HG03103 (cell line): ENCODE data around the gene OR1F1.
"Not testable (repeated sequence)": the region's sequence is repeated elsewhere in the genome, so short reads cannot be mapped to it uniquely, and the experiment has no call there.

Experiments
- ATAC-seq: cut with Tn5 transposase; IDR thresholded peaks from one replicate; pipeline ENCODE4 v1.9.1; 2021; ENCODE audit warnings: low read depth; ENCODE audit not compliant: unreplicated experiment

OR1F1 gene

DNA sequence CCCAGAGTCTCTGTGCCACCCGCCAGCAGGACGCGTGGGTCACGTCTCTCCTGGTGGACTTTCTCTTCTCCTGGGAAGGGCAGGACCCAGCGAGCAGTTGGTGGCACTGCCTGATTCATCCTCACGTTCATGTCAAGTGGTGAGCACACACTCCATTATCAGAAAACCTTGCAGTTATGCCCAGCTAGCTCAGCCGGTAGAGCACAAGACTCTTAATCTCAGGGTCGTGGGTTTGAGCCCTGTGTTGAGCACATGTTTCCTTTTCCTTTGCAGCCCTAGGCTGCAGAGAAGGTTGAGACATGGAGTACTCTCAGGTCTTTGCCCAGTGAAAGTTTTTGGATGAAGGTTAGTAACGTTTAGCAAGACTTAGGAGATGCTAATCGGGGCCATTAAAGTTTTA lies 8.0 kb downstream of the OR1F1 start:
- no peak for ATAC-seq

DNA sequence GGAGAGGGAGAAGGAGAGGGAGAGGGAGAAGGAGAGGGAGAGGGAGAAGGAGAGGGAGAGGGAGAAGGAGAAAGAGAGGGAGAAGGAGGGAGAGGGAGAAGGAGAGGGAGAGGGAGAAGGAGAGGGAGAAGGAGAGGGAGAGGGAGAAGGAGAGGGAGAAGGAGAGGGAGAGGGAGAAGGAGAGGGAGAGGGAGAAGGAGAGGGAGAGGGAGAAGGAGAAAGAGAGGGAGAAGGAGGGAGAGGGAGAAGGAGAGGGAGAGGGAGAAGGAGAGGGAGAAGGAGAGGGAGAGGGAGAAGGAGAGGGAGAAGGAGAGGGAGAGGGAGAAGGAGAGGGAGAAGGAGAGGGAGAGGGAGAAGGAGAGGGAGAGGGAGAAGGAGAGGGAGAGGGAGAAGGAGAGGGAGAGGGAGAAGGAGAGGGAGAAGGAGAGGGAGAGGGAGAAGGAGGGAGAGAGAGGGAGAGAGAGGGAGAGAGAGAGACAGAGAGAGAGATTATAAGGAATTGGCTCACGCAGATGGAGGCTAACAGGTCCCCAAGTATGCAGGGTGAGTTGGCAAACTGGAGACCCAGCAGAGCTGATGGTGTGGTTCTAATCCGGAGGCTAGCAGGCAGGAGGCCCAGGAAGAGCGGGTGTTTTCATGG lies 9.8 kb downstream of the OR1F1 start:
- ATAC-seq = not testable (repeated sequence)

DNA sequence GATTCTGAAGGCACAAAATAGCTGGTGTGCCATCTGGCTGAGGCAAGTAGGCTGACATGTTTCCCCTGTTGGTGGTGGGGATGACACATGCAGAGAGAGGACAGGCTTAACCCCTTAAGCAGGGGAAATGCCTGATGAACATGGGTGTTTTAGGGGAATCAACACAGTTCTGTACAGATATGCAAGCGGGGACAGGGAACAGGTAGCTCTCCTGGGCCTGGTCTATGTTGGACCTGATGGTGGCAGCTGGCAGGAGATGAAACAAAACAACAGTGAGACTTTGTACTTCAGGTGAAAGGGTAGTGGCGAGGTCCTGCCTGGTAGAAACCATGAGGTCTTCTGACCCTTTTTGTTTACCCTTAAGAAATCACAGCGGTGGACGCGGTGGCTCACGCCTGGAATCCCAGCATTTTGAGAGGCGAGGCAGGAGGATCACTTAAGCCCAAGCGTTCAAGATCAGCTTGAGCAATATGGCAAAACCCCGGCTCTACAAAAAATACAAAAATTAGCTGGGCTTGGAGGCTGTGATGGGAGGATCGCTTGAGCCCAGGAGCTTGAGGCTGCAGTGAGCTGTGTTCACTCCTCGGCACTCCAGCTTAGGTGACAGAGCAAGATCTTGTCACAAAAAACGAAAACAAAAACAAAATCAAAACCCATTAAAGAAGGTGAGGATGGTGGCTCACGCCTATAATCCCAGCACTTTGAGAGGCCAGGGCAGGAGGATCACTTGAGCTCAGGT lies 10.5 kb downstream of the OR1F1 start:
- no peak for ATAC-seq

DNA sequence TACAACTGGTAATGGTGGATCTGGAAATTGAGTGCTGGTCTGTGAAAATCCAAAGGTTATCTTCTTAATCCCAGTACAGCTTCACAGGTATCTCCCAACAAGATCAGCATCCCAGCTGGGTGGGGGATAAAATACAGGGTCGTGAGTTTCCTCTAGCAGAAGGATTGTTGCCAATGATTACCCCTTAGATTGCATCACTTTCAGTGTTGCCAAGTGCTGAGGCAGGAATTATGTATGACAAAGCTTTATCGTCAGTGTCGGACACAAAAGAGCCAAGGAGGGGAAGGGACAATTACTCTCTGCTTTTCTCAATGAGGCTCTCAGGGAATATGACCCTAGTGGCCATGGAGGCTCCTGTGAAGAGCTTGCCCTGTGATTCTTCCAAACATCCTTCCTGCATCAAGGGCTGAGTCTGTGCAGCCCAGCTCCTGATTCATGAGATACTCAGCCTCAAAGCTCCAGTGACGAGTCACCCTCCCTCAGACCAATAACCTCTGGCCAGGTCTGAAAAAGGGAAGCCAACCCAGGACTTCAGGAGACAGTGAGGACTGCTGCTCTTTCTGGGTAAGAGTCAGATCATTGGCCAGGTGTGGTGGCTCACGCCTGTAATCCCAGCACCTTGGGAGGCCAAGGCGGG lies 15.0 kb downstream of the OR1F1 start:
- ATAC-seq = no peak

DNA sequence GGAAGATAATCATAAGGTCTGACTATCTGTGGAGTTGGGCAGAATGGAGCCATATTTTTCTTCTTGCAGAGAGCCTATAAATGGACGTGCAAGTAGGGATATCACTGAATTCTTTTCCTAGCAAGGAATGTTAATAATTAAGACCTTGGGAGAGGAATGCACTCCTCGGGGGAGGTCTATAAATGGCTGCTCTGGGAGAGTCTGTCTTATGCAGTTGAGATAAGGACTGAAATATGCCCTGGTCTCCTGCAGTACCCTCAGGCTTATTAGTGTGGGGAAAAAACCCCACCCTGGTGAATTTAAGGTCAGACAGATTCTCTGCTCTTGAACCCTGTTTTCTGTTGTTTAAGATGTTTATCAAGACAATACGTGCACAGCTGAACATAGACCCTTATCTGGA lies 17.9 kb downstream of the OR1F1 start:
- ATAC-seq = not testable (repeated sequence)

DNA sequence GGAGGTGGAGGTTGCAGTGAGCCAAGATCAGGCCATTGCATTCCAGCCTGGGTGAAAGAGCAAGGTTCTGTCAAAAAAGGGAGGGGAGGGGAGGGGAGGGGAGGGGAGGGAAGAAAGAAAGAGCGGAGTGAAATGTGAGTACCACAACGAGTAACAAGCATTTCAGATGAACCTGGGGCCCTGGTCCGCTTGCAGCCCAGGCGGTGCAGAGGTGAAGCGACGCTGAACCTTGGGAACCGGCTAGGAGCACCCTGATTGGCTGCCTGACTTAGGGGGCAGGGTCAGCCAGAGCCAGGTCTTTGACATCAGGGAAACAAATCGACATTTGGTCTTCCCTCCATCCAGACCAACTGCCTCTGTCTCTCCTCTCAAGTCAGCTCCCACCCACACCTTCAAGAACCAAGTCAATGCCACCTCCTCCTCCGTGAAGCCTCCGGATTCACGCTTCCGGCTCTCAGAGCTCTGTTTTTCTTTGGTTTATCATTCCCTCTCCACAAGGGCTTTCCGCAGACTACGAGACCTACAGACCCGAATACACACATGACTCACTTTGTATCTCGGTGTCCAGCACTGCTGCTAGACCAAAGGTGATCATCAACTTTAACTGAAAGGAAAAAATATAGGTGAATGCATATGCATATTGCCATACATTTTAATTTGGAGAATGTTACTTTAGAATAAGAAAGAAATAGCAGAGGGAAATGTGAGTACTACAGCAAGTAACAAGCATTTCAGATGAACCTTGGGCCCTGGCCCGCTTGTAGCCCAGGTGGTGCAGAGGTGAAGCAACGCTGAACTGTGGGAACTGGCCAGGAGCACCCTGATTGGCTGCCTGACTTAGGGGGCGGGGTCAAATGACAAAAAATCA lies 19.3 kb downstream of the OR1F1 start:
- ATAC-seq = no peak

DNA sequence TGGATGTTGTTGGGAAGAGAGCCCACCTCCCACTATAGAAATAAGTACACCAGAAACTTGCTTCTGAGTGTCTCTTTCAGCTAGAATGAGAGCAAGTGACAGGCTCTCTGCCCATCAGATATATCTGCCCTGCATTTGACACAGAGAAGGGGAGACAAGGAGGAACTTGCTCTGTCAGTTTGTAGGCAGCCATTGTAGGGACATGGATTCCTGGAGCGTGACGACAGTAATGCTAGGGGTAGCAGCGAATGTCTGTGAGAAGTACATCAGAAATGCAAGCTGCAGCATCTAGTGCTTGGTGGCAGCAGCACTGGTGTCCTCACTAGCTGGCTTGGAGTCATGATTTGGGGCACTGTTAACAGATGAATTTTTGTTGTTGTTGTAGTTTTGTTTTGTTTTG lies 24.0 kb downstream of the OR1F1 start:
- no peak for ATAC-seq

DNA sequence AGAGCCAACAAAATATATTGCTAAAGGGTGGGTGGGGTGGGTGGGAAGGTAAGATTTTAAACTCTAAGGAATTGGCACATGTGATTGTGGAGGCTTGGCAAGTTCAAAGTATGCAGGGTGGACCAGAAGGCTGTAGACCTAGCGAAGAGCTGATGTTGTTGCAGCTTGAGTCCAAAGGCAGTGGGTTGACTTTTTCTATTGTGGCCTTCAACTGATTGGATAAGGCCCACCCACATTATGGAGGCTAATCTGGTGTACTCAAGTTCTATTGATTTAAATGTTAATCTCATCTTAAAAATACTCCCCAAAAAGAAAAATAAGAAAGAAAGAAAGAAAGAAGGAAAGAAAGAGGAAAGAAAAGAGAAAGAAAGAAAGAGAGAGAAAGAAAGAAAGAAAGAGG lies 24.6 kb downstream of the OR1F1 start:
- no peak for ATAC-seq

DNA sequence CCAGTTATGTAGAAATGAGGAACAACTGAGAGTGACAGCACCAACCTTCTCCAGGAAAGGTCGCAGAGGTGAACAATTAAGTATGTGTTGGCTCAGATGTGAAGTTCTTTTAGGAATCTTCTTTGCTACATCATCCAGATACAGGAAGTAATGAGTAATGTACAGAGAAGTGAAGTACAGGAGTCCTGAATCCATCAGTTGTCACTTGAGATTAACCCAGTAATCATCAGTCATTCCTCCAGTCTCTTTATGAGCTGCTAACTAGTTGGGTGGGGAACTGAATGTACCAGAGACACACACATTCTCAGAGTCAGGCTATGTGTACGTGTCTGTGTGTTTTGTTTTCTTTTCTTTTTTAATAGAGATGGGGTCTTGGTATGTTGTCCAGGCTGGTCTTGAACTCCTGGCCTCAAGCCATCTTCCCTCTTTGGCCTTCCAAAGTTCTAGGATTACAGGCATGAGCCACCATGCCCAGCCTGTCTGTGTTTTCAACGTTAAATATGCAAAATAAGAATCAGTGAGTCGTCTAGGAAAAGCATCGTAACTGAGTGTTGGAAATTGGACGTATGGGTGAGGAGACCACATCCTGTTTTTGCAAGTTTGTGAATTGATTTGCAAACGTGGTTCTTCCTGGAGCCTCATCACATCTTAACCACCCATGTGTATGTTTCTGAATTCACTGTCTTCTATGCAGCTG lies 27.0 kb downstream of the OR1F1 start:
- ATAC-seq = no peak

DNA sequence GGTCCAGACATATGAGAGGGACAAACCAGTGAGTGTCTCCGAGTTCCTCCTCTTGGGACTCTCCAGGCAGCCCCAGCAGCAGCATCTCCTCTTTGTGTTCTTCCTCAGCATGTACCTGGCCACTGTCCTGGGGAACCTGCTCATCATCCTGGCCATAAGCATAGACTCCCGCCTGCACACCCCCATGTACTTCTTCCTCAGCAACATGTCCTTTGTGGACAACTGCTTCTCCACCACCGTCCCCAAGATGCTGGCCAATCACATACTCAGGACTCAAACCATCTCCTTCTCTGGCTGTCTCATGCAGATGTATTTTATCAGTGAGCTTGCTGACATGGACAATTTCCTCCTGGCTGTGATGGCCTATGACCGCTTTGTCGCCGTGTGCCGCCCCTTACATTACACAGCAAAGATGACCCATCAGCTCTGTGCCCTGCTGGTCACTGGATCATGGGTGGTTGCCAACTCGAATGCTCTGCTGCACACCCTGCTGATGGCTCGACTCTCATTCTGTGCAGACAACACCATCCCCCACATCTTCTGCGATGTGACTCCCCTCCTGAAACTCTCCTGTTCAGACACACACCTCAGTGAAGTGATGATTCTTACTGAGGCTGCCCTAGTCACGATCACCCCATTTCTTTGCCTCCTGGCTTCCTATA lies 27.7 kb downstream of the OR1F1 start:
- no peak for ATAC-seq

DNA sequence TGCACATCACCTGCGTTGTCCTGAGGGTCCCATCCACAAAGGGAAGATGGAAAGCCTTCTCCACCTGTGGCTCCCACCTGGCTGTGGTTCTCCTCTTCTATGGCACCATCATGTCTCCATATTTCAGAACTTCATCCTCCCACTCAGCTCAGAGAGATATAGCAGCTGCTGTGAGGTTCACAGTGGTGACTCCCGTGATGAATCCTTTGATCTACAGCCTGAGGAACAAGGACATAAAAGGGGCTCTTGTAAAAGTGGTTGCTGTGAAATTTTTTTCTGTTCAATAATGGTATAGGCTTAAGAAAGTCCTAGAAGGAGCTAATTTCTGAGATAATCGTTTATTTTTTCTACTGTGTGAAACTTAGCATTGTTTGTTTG lies 28.2 kb downstream of the OR1F1 start:
- no peak for ATAC-seq

DNA sequence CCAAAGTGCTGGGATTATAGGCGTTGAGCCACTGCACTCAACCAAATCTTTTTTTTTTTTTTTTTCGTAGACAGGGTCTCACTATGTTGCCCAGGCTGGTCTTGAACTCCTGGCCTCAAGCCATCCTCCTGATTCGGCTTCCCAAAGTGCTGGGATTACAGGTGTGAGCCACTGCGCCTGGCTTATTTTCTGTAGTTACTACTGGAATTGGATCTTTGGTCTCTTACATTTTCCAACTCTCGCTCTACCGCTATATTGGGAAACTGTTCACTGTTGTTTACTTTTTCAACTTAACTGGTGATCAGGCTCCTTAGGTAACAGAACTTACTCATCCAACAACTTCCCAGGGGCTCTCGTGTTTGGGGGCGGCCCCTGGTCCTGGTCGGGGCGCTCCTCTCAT lies 32.8 kb downstream of the OR1F1 start:
- ATAC-seq = no peak

DNA sequence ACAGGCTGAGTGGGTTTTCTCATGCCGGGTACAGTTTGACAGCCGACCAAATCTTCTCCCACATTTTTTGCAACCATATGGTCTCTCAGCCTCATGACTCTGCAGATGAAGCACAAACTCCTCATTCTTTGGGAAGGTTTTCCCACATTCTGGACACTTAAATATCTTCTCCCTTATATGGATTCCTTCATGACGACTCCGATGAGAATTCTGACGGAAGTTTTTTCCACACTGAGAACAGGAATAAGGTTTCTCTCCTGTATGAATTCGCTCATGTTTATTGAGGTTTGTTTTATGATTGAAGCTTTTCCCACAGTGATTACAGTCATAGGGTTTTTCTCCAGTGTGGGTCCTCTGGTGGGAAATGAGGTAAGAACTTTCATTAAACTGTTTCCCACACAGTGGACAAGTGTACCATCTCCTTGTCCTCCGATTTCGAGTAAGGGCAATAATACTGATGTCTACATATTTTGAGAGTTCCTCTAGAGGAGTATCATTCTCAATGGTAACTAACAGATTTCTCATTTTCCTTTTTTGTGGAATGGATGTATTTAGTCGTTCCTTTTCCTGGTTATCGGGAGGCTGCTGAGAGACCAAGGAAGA lies 36.0 kb downstream of the OR1F1 start:
- ATAC-seq = no peak

DNA sequence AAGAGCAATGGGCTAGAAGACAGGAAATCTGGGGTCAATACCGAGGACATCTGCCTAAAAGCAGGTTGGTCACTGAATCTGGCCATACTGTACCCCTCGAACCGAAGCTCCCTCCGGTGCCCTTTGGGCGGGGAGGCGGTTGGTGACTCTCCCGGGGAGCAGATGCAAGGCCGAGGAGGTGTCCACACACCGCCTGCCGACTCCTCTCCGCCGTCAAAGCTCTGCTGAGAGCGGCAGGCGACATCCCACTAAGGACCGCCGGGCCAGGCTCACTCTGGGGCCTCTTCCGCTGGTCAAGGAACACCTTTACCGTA lies 46.5 kb downstream of the OR1F1 start:
- no peak for ATAC-seq

DNA sequence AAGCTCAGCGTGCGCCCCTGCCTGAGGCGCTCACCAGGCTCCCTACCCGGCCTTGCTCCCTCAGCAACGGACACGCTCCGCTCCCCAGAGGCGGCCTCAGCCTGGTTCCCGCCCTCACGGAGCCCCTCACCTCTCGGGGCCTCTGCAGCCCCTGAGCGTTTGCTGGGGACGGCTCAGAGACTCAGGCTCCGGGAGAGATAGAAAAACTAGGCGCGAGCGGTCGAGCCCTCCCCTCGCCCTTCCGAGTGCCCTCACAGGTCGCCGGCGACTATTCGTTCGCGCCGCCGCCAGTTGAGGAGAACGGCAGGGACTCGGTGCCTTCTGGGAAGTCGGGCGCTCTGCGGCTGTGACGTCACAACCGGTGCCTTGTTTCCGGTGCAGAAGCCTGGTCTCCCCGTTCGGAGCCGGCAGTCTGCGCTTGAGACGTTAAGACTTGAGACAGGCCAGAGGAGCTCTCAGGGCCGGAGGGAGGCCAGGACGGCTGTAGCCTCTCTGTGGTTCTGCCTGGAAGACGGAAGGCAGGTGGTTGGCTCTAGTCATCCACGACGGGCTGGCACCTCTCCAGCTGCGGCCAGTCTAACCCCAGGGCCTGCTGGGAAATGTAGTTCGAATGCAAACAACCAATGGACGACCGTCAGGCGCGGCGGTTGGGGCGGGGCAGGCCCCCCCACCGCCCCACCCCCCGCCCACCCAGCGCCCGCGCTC lies 47.0 kb downstream of the OR1F1 start, which contains the start of gene ZNF200:
Gene ZNF200 (minus strand): TSS at position 302 of the 705 bp plus-strand sequence. CDS start 1,403 bp downstream, outside the sequence.
- ATAC-seq = peak; percentile 82

DNA sequence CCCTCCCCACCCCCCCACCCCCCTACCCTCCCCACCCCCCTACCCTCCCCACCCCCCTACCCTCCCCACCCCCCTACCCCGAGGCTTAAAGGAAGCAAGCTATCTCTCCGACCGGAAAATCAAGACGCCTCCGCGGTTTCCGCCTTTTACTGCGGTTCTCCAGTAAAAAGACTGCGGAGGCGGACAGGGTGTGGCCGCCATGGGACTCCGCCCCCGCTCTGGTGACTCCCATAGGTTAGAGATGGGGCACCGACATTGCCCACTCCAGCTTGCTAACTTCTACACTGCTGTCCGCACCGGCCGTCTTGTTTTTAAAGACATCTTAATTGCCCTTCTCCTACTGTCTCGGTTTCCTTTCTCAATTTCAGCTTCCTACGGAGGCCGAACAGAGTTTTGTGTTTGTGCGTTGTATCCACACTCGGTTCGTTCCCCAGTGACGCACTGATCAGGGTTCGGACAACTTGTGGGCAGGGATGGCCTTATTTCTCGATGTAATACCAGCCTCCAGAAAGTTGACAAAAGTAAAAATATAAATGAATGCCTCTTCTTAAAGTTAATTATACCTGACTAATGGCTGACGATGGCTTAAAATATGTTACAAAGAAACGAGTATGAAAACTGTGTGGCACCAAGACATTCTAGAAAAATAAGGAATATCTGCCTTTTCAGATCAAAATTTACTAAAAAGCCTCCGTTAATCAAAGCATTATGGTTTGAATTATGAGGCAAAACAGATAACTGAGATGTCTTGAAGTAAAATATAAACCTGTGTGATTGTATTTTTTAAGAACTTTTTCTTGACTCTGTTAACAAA lies 48.1 kb downstream of the OR1F1 start:
- ATAC-seq = no peak

DNA sequence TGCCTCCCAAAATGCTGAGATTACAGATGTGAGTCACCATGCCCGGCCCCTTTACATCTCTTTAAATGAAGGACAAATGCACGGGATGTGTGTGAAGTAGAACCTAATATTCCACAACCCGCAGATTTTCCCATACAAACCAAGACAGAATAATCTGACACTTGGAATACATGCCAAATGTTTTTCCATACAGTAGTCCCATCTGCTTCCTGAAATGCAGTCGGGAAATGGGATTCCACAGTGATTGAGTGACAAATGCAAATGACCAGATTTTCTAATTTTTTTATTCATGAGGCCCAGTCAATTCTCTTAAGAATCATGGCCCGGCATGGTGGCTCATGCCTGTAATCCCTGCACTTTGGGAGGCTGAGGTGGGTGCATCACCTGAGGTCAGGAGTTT lies 53.8 kb downstream of the OR1F1 start:
- ATAC-seq = no peak

DNA sequence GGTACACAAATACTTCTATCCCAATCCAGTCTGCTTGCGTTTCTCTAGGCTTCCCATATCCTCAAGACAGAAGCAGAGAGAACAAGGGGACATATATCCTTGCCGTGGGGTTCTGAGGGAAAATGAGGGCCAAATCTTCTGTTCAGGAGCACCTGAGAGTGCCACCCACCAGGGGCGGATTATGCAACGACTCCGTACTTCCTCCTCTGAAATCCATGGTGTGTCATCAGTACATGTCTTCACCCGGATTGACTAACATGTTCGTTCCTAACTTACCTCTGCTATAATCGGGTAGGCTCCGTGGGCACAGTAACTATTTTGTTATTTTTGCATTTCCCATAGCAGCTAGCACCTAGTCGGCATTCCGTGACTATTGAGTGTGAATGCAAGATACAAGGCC lies 54.7 kb downstream of the OR1F1 start:
- no peak for ATAC-seq
